Stimulated activated CD4-positive, alpha-beta T cell treated with anti-CD3 and anti-CD28 coated beads, Interleukin-1b, Interleukin-23, amount 100 ng/mL, for 24 hours (primary cell): ENCODE measurements around the gene PIAS4.

Source experiments
- DNase-seq, 4 experiments: peaks; one replicate each; pipeline ENCODE4 v3.0.0-alpha.2; 2020; ENCODE audit warnings: low read depth in 4 of 4, low spot score in 1 of 4

PIAS4 gene

GRCh38 chr19:4069331-4069959, 61.9 kb downstream of the PIAS4 start:
- no peak for DNase-seq

GRCh38 chr19:4071610-4072009, 64.1 kb downstream of the PIAS4 start:
- no peak for DNase-seq

GRCh38 chr19:4075373-4075772, 67.8 kb downstream of the PIAS4 start:
- DNase-seq: no peak

GRCh38 chr19:4077007-4077374, 69.5 kb downstream of the PIAS4 start:
- DNase-seq: no peak

GRCh38 chr19:4077800-4078684, 70.5 kb downstream of the PIAS4 start:
- DNase-seq: no peak

GRCh38 chr19:4080473-4080872, 72.9 kb downstream of the PIAS4 start:
- DNase-seq: no peak

- DNase-seq: no peak
Measured at GRCh38 chr19:4081441-4082129, 74.0 kb downstream of the PIAS4 start.

GRCh38 chr19:4082172-4082571, 74.6 kb downstream of the PIAS4 start:
- no peak for DNase-seq

- DNase-seq: no peak
Measured at GRCh38 chr19:4083677-4084546, 76.4 kb downstream of the PIAS4 start.

GRCh38 chr19:4084547-4084877, 77.0 kb downstream of the PIAS4 start:
- no peak for DNase-seq

- DNase-seq: no peak
Measured at GRCh38 chr19:4086411-4086867, 78.9 kb downstream of the PIAS4 start.

- no peak for DNase-seq
Measured at GRCh38 chr19:4087787-4088679, 80.5 kb downstream of the PIAS4 start.

GRCh38 chr19:4088975-4089374, 81.4 kb downstream of the PIAS4 start:
- no peak for DNase-seq
